MM.1S (cell line): ENCODE measurements around the gene TRIL.

Source experiments
- DNase-seq: peaks from one replicate; pipeline ENCODE4 v3.0.0-alpha.2; 2015
- H2AFZ ChIP-seq: fragments of 300-600 bp; sonication (generic); 2 replicates; pipeline ENCODE4 v1.6.0; 2016; ENCODE audit warnings: antibody characterized with exemption, low read length
- H3F3A ChIP-seq: fragments of 300-600 bp; sonication (generic); 2 replicates; pipeline ENCODE4 v1.6.1; 2016; ENCODE audit warnings: mild to moderate bottlenecking, antibody characterized with exemption, low read length, moderate library complexity, mixed read lengths; ENCODE audit not compliant: insufficient read depth
- H3K27ac ChIP-seq: fragments of 300-600 bp; sonication (generic); 2 replicates; pipeline ENCODE4 v1.5.1; 2016; ENCODE audit warnings: mild to moderate bottlenecking, low read length
- H3K27me3 ChIP-seq: fragments of 300-600 bp; sonication (generic); replicated peaks from 2 replicates; pipeline ENCODE4 v1.6.0; 2016; ENCODE audit warnings: low read length; ENCODE audit not compliant: insufficient read depth
- H3K36me3 ChIP-seq: fragments of 300-600 bp; sonication (generic); replicated peaks from 2 replicates; pipeline ENCODE4 v1.6.1; 2016; ENCODE audit warnings: mild to moderate bottlenecking, low read length, mixed read lengths; ENCODE audit not compliant: insufficient read depth
- H3K4me1 ChIP-seq: fragments of 300-600 bp; sonication (generic); 2 replicates; pipeline ENCODE4 v1.6.1; 2016; ENCODE audit warnings: low read length, mixed read lengths
- H3K4me2 ChIP-seq: fragments of 300-600 bp; sonication (generic); 2 replicates; pipeline ENCODE4 v1.6.0; 2016; ENCODE audit warnings: low read depth, low read length
- H3K4me3 ChIP-seq: fragments of 300-600 bp; sonication (generic); 2 replicates; pipeline ENCODE4 v1.5.1; 2016; ENCODE audit warnings: low read length, mixed read lengths
- H3K79me2 ChIP-seq: fragments of 300-600 bp; sonication (generic); 2 replicates; pipeline ENCODE4 v1.6.1; 2016; ENCODE audit warnings: mixed run types, low read length, mixed read lengths
- H3K9ac ChIP-seq: fragments of 300-600 bp; sonication (generic); 2 replicates; pipeline ENCODE4 v1.6.1; 2016; ENCODE audit warnings: low read length, mixed read lengths
- H3K9me2 ChIP-seq: fragments of 300-600 bp; sonication (generic); replicated peaks from 2 replicates; pipeline ENCODE4 v1.6.1; 2016; ENCODE audit warnings: mild to moderate bottlenecking, low read length, mixed read lengths; ENCODE audit not compliant: insufficient read depth
- H3K9me3 ChIP-seq: fragments of 300-600 bp; sonication (generic); replicated peaks from 2 replicates; pipeline ENCODE4 v1.6.1; 2016; ENCODE audit warnings: mild to moderate bottlenecking, low read length, mixed read lengths; ENCODE audit not compliant: insufficient read depth
- H4K20me1 ChIP-seq: fragments of 300-600 bp; sonication (generic); 2 replicates; pipeline ENCODE4 v1.6.1; 2016; ENCODE audit warnings: mild to moderate bottlenecking, low read length, moderate library complexity, mixed read lengths; ENCODE audit not compliant: insufficient read depth
- EZH2 ChIP-seq: fragments of 300-600 bp; sonication (generic); optimal IDR thresholded peaks from 2 replicates; pipeline ENCODE3; 2017; ENCODE audit warnings: low read depth, mild to moderate bottlenecking, antibody characterized with exemption, low read length, mixed read lengths
- EZH2phosphoT487 ChIP-seq: fragments of 300-600 bp; sonication (generic); IDR thresholded peaks from 2 replicates; pipeline ENCODE4 v1.6.1; 2018; ENCODE audit warnings: antibody characterized with exemption, low read length
- TF ChIP-seq, protein P1 (sequence below): fragments of 300-600 bp; sonication (generic); IDR thresholded peaks from 2 replicates; pipeline ENCODE4 v1.5.1; 2016; ENCODE audit warnings: antibody characterized with exemption, low read length, mixed read lengths

TRIL gene

GRCh38 chr7:28980451-28981160, 22.5 kb upstream of the TRIL start:
- TF ChIP-seq EZH2phosphoT487: no peak
- TF ChIP-seq EZH2: no peak
- TF ChIP-seq, protein P1, sequence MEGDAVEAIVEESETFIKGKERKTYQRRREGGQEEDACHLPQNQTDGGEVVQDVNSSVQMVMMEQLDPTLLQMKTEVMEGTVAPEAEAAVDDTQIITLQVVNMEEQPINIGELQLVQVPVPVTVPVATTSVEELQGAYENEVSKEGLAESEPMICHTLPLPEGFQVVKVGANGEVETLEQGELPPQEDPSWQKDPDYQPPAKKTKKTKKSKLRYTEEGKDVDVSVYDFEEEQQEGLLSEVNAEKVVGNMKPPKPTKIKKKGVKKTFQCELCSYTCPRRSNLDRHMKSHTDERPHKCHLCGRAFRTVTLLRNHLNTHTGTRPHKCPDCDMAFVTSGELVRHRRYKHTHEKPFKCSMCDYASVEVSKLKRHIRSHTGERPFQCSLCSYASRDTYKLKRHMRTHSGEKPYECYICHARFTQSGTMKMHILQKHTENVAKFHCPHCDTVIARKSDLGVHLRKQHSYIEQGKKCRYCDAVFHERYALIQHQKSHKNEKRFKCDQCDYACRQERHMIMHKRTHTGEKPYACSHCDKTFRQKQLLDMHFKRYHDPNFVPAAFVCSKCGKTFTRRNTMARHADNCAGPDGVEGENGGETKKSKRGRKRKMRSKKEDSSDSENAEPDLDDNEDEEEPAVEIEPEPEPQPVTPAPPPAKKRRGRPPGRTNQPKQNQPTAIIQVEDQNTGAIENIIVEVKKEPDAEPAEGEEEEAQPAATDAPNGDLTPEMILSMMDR: no peak
- Histone ChIP-seq H3K9me2 (no peaks in the 10 kb centered on the region), H3K79me2 (no peaks in the 10 kb centered on the region), H3K9me3 (no peaks in the 10 kb centered on the region), H3K9ac (no peak overlapping the region), H4K20me1 (no peaks in the 10 kb centered on the region), H3K27me3 (no peaks in the 10 kb centered on the region), H3K4me3 (no peak overlapping the region), H3K4me2 (no peak overlapping the region), H3F3A (no peaks in the 10 kb centered on the region), H2AFZ (no peak overlapping the region), H3K4me1 (no peaks in the 10 kb centered on the region), H3K36me3 (no peaks in the 10 kb centered on the region), H3K27ac (no peak overlapping the region)
- no peak for DNase-seq

DNA sequence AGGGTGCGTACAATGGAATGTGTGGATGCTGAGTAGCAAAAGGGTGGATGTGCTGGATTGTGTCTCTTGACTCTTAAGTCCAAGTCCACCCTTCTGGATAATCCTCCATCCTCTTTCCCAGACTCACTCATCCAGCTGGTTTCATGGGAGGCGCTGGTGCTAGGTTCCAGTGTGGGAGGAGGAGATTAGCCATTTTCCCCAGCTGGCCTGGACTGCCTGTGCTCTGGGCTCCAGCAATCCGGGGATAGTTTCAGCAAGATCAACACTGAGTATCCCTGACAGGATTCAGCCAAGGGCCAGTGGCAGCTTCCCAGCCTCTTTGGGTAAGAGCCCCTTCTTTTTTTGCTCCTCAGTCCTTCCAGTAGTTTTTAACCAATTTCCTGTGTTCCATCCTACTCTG, 21.6 kb upstream of the TRIL start:
- TF ChIP-seq EZH2 (no peak), EZH2phosphoT487 (no peak)
- TF ChIP-seq, protein P1: no peak
- Histone ChIP-seq H3K9me2 (no peaks in the 10 kb centered on the region), H3K27ac (no peak overlapping the region), H3K36me3 (no peaks in the 10 kb centered on the region), H3K27me3 (no peaks in the 10 kb centered on the region), H3K4me2 (no peak overlapping the region), H3K4me3 (no peak overlapping the region), H4K20me1 (no peaks in the 10 kb centered on the region), H3K9ac (no peak overlapping the region), H2AFZ (no peak overlapping the region), H3F3A (no peaks in the 10 kb centered on the region), H3K4me1 (no peaks in the 10 kb centered on the region), H3K79me2 (no peaks in the 10 kb centered on the region), H3K9me3 (no peaks in the 10 kb centered on the region)
- no peak for DNase-seq

- H3K4me1 ChIP-seq: no peaks in the 10 kb centered on the region
- H3K79me2 ChIP-seq: no peaks in the 10 kb centered on the region
- H3K9ac ChIP-seq: no peak overlapping the region
- H3K36me3 ChIP-seq: no peaks in the 10 kb centered on the region
- H3K9me3 ChIP-seq: no peaks in the 10 kb centered on the region
- no peaks in the 10 kb centered on the region for H3F3A ChIP-seq
- no peak overlapping the region for H3K27ac ChIP-seq
- no peaks in the 10 kb centered on the region for H3K27me3 ChIP-seq
- TF ChIP-seq EZH2phosphoT487 (no peak), EZH2 (no peak)
- TF ChIP-seq, protein P1: no peak
- H3K4me3 ChIP-seq: no peak overlapping the region
- no peak overlapping the region for H2AFZ ChIP-seq
- no peaks in the 10 kb centered on the region for H4K20me1 ChIP-seq
- no peak for DNase-seq
- H3K9me2 ChIP-seq: no peaks in the 10 kb centered on the region
- no peak overlapping the region for H3K4me2 ChIP-seq
Observed at GRCh38 chr7:28977881-28978280, 19.8 kb upstream of the TRIL start.
